ENCODE results near the gene MRFAP1.
A peak's percentile ranks its signal among the peaks of the same experiment; 100 is the strongest.
"Not testable (repeated sequence)": the region's sequence is repeated elsewhere in the genome, so short reads cannot be mapped to it uniquely, and the experiment has no call there.

MRFAP1 gene

DNA sequence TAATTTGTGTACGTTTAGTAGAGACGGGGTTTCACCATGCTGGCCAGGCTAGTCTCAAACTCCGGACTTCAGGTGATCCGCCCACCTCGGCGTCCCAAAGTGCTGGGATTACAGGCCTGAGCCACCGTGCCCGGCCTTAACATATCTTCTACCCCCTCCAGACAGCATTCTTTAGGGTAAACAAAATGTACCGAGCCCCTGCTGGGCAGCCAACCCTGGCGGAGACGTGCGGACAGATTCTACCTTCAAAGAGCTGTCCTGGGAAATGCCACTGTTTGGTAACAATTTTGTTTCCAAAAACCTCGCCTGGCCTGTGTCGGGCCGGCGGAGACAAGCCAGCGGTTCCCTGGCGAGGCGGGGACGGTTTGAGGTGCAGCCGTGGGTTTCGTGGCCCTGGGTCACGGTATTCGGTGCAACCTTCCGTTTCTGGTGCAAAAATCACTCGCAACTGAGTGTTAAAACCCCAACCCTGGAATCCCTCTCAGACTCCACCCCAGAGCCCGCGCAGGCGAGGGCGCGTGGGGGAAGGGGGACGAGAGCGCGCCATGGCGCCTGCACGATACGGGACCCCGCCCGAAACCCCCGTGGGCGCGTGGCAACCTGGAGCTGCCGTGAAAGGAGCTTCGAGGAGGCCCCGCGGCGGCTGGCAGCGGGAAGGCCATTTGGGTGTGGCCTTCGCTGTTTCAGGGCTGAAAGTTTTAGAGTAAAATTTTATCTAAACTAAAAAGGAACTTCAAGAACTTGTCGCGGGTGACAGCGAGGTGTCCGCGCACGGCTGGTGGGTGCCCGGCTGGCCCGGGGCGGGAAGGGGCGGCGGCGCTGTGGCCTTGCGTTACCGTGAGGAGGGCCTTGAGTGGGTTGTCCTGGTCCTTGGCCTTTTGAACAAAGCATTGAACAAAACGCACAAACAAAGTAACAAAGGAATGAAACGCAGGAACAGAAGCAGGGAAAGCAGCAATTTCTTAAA lies 17.0 kb downstream of the MRFAP1 start:
- H3K36me3 Mint-ChIP-seq, result peaks cover 2 to 4% of the 10 kb centered on the region in 2 donors
- DNase-seq (no peak), ATAC-seq (replicated peaks) (no peak)
- peaks cover 26 to 47% of the 10 kb centered on the region in 2 donors for H3K27me3 Mint-ChIP-seq
- H3K27ac Mint-ChIP-seq, result no peak overlapping the region
- peaks cover 8 to 20% of the 10 kb centered on the region in 2 donors for H3K4me1 Mint-ChIP-seq
- H3K4me3 Mint-ChIP-seq, result no peak overlapping the region
- H3K9me3 Mint-ChIP-seq, result peaks cover 0 to 3% of the 10 kb centered on the region in 2 donors

GRCh38 chr4:6658209-6658595 lies 17.7 kb downstream of the MRFAP1 start:
- DNase-seq, result no peak
- Mint-ChIP-seq H3K27me3 (peaks cover 33 to 52% of the 10 kb centered on the region in 2 donors), H3K4me1 (peaks cover 8 to 20% of the 10 kb centered on the region in 2 donors), H3K36me3 (peaks cover 2 to 4% of the 10 kb centered on the region in 2 donors), H3K4me3 (peak overlapping the region; percentile 74 to 86), H3K27ac (no peak overlapping the region), H3K9me3 (peaks cover 0 to 3% of the 10 kb centered on the region in 2 donors)
- peak; percentile 45 to 55 for ATAC-seq (replicated peaks)

- DNase-seq, result peak; percentile 39
- no peak overlapping the region for H3K27ac Mint-ChIP-seq
- peaks cover 2 to 4% of the 10 kb centered on the region in 2 donors for H3K36me3 Mint-ChIP-seq
- H3K9me3 Mint-ChIP-seq, result peaks cover 0 to 3% of the 10 kb centered on the region in 2 donors
- peaks cover 37 to 53% of the 10 kb centered on the region in 2 donors for H3K27me3 Mint-ChIP-seq
- peak; percentile 81 for ATAC-seq (replicated peaks)
- H3K4me3 Mint-ChIP-seq, result peak overlapping the region; percentile 74 to 86
- peaks cover 8 to 20% of the 10 kb centered on the region in 2 donors for H3K4me1 Mint-ChIP-seq
These were observed 18.2 kb downstream of the MRFAP1 start for GRCh38 chr4:6658597-6659075.

DNA sequence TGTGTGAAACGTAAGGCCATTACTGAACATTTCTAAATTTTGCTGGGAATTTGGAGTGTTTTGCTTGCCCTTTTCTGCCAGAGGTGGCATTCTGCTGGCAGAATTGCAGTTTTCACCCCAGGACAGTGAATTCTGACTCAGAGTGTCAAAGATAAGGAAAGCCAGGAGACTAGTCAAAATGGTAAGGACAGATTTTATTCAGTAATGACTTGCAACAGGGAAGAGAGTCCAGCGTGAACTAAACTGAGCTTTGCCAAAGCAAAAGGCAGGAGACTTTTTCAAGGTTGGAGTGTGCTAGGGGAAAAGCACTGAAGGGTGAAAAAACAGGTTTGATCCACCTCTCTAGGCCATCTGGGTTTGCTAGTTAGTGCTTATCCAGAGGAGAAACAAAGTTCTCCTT lies 19.4 kb downstream of the MRFAP1 start:
- H3K27me3 Mint-ChIP-seq, result peaks cover 38 to 54% of the 10 kb centered on the region in 2 donors
- no peak overlapping the region for H3K27ac Mint-ChIP-seq
- no peak for DNase-seq
- H3K9me3 Mint-ChIP-seq, result no peaks in the 10 kb centered on the region
- peaks cover 8 to 20% of the 10 kb centered on the region in 2 donors for H3K4me1 Mint-ChIP-seq
- no peak overlapping the region for H3K4me3 Mint-ChIP-seq
- peaks cover 2 to 4% of the 10 kb centered on the region in 2 donors for H3K36me3 Mint-ChIP-seq
- ATAC-seq (replicated peaks), result no peak

DNA sequence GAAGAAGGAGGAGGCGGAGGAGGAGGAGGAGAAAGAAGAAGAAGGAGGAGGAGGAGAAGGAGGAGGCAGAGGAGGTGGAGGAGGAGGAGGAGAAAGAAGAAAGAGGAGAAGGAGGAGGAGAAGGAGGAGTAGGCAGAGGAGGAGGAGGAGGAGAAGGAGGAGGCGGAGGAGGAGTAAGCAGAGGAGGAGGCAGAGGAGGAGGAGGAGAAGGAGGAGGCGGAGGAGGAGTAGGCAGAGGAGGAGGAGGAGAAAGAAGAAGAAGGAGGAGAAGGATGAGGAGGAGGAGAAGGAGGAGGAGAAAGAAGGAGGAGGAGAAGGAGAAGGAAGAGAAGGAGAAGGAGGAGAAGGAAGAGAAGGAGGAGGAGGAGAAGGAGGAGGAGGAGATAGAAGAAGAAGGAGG lies 19.9 kb downstream of the MRFAP1 start:
- ATAC-seq (replicated peaks) (no peak), DNase-seq (no peak)
- H3K4me1 Mint-ChIP-seq, result peaks cover 8 to 20% of the 10 kb centered on the region in 2 donors
- no peaks in the 10 kb centered on the region for H3K9me3 Mint-ChIP-seq
- H3K27ac Mint-ChIP-seq, result no peak overlapping the region
- H3K4me3 Mint-ChIP-seq, result no peak overlapping the region
- peaks cover 38 to 54% of the 10 kb centered on the region in 2 donors for H3K27me3 Mint-ChIP-seq
- H3K36me3 Mint-ChIP-seq, result peaks cover 2 to 4% of the 10 kb centered on the region in 2 donors

- H3K27ac Mint-ChIP-seq, result no peak overlapping the region
- no peaks in the 10 kb centered on the region for H3K9me3 Mint-ChIP-seq
- peaks cover 4 to 7% of the 10 kb centered on the region in 2 donors for H3K36me3 Mint-ChIP-seq
- H3K4me3 Mint-ChIP-seq, result no peak overlapping the region
- no peak for ATAC-seq (replicated peaks)
- H3K27me3 Mint-ChIP-seq, result peaks cover 39 to 60% of the 10 kb centered on the region in 2 donors
- DNase-seq, result no peak
- H3K4me1 Mint-ChIP-seq, result peaks cover 8 to 20% of the 10 kb centered on the region in 2 donors
These were observed 22.1 kb downstream of the MRFAP1 start for GRCh38 chr4:6662591-6662990.

DNA sequence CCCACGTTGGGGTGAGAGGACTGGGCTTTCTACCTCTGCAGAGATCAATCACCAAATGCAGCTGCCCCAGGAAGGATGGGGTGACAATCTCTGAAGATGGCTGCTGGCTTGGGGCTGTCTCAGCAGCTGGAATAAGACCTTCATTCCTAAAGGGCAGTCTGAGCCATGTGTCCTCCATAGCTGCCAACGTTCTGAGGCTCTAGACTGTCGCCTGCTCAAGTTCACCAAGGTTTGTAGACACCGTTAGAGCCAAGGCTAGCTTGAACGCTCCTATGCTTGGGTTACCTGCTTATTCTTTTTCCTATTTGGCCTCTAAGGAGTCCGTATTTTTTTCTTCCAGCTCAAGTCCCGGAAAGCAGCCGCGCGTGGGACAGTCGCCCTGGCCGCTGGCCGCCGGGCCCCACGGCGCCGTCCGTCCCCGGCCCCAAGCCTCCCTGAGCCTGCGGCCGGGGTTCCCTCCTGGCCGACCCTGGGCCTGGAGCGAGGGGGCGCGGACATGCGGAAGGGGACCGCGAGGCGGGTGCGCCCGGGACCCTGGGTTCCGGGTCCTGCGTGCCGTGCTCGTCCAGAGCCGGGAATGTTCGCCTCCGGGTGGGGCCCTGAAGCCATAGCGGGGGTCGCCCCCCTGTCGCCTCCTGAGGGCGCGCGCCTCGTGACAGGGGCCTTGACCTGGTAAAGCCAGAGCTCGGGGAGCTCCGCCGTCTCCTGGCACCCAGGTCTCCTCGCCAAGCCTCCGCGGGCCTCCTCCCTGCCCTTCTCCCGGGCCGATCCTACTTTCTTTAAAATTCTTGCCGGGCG lies 23.3 kb downstream of the MRFAP1 start:
- H3K9me3 Mint-ChIP-seq, result no peaks in the 10 kb centered on the region
- H3K27me3 Mint-ChIP-seq, result peaks cover 44 to 54% of the 10 kb centered on the region in 2 donors
- H3K36me3 Mint-ChIP-seq, result peaks cover 9% of the 10 kb centered on the region in 2 donors
- DNase-seq (no peak), ATAC-seq (replicated peaks) (peak; percentile 13 to 27)
- H3K4me3 Mint-ChIP-seq, result peak overlapping the region in 1 of 2 donors; percentile 72
- peaks cover 3 to 13% of the 10 kb centered on the region in 2 donors for H3K4me1 Mint-ChIP-seq
- no peak overlapping the region for H3K27ac Mint-ChIP-seq

GRCh38 chr4:6665320-6665654 lies 24.8 kb downstream of the MRFAP1 start:
- no peak overlapping the region for H3K4me3 Mint-ChIP-seq
- peaks cover 8 to 13% of the 10 kb centered on the region in 2 donors for H3K36me3 Mint-ChIP-seq
- no peaks in the 10 kb centered on the region for H3K9me3 Mint-ChIP-seq
- no peaks in the 10 kb centered on the region for H3K4me1 Mint-ChIP-seq
- DNase-seq (no peak), ATAC-seq (replicated peaks) (no peak)
- H3K27me3 Mint-ChIP-seq, result peaks cover 37 to 40% of the 10 kb centered on the region in 2 donors
- H3K27ac Mint-ChIP-seq, result no peak overlapping the region

DNA sequence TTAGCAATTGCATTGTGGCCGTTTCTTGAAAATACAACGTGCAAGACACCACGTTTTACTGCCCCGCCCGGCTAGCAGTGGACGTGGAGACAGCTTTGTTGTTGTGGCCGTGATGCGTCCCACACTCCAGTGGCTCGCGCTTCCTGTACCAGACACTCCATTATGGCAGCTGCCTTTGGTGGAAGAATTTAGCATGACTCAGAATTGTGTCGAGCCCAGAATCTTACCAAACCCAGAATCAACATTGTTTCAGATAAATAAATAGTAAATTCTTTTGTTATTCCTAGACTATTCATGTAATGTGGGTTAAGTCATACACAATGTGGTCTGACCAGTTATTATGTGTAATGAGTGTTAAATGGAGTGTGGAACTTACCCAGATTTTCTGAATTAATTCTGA lies 27.9 kb downstream of the MRFAP1 start:
- Mint-ChIP-seq H3K27me3 (peaks cover 9 to 10% of the 10 kb centered on the region in 2 donors), H3K36me3 (peaks cover 18 to 19% of the 10 kb centered on the region in 2 donors), H3K4me1 (peaks cover 2 to 5% of the 10 kb centered on the region in 2 donors), H3K4me3 (no peak overlapping the region), H3K27ac (no peak overlapping the region), H3K9me3 (no peaks in the 10 kb centered on the region)
- ATAC-seq (replicated peaks), result no peak
- DNase-seq, result no peak

DNA sequence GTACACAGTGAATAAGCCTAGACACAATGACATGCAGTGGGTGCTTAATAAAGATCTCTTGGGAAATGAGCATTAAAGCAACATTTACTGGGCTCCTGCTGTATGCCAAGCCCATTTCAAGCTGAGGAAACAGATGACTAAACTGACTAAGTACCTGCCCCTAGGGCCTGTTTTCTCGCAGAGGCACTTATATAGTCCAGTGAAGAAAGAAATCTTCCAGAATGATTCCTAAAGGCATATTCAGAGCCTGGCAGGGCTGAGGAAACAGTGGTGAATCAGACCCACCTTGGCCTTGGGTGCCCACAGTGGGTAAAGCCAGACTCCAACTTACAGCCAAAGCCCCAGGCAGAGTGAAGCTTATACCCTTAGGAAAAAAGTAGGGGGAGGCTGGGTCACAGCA lies 31.2 kb downstream of the MRFAP1 start:
- Mint-ChIP-seq H3K4me1 (peaks cover 24 to 34% of the 10 kb centered on the region in 2 donors), H3K27ac (no peak overlapping the region), H3K36me3 (peaks cover 34 to 44% of the 10 kb centered on the region in 2 donors), H3K27me3 (peaks cover 0 to 6% of the 10 kb centered on the region in 2 donors), H3K9me3 (no peaks in the 10 kb centered on the region), H3K4me3 (no peak overlapping the region)
- no peak for ATAC-seq (replicated peaks)
- DNase-seq, result no peak

DNA sequence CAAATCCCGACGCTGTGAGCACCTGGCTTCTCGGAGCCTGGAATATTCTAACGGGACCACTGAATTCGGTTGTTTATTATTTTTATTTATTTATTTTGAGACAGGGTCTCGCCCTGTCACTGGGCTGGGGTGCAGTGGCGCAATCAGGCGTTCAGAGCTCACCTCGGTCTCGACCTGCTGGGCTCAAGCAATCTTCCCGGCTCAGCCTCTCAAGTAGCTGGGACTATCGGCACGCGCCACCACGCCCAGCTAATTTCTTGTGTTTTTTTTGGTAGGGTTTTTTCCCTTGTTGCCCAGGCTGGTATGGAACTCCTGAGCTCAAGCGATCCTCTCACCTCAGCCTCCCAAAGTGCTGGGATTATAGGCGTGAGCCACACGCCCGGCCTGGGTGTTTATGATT lies 31.6 kb downstream of the MRFAP1 start:
- no peak for ATAC-seq (replicated peaks)
- Mint-ChIP-seq H3K9me3 (no peaks in the 10 kb centered on the region), H3K27ac (no peak overlapping the region), H3K4me1 (peaks cover 28 to 39% of the 10 kb centered on the region in 2 donors), H3K36me3 (peaks cover 34 to 49% of the 10 kb centered on the region in 2 donors), H3K27me3 (peaks cover 0 to 6% of the 10 kb centered on the region in 2 donors), H3K4me3 (no peak overlapping the region)
- no peak for DNase-seq

DNA sequence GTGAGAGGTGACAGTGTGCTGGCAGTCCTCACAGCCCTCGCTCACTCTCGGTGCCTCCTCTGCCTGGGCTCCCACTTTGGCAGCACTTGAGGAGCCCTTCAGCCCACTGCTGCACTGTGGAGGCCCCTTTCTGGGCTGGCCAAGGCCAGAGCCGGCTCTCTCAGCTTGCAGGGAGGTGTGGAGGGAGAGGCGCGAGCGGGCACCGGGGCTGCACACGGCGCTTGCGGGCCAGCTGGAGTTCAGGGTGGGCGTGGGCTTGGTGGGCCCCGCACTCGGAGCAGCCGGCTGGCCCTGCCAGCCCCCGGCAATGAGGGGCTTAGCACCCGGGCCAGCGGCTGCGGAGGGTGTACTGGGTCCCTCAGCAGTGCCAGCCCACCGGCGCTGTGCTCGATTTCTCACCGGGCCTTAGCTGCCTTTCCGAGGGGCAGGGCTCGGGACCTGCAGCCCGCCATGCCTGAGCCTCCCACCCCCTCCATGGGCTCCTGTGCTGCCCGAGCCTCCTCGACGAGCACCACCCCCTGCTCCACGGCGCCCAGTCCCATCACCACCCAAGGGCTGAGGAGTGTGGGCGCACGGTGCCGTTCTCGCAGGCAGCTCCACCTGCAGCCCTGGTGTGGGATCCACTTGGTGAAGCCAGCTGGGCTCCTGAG lies 32.2 kb downstream of the MRFAP1 start:
- not testable (repeated sequence) for H3K27ac Mint-ChIP-seq; ATAC-seq (replicated peaks); H3K27me3 Mint-ChIP-seq; H3K9me3 Mint-ChIP-seq; DNase-seq
- H3K4me3 Mint-ChIP-seq, result peak overlapping the region; percentile 91 to 93
- peaks cover 32 to 54% of the 10 kb centered on the region in 2 donors for H3K36me3 Mint-ChIP-seq
- peaks cover 33 to 44% of the 10 kb centered on the region in 2 donors for H3K4me1 Mint-ChIP-seq

DNA sequence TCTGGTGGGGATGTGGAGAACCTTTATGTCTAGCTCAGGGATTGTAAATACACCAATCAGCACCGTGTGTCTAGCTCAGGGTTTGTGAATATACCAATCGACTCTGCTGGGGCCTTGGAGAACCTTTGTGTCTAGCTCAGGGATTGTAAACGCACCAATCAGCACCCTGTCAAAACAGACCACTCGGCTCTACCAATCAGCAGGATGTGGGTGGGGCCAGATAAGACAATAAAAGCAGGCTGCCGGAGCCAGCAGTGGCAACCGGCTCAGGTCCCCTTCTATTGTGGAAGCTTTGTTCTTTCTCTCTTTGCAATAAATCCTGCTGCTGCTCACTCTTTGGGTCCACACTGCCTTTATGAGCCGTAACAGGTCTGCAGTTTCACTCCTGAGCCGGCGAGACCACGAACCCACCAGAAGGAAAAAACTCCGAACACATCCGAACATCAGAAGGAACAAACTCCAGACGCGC lies 32.7 kb downstream of the MRFAP1 start:
- ATAC-seq (replicated peaks) (peak; percentile 6 to 24), DNase-seq (peak; percentile 55)
- H3K9me3 Mint-ChIP-seq, H3K27me3 Mint-ChIP-seq: not testable (repeated sequence)
- Mint-ChIP-seq H3K4me1 (peaks cover 35 to 46% of the 10 kb centered on the region in 2 donors), H3K4me3 (peak overlapping the region; percentile 91 to 93), H3K27ac (peak overlapping the region; percentile 99), H3K36me3 (peaks cover 30 to 51% of the 10 kb centered on the region in 2 donors)
